HG03457 (cell line): Measurements from ENCODE around the gene SLC38A8.

ENCODE experiments used
- ATAC-seq: cut with Tn5 transposase; IDR thresholded peaks from one replicate; pipeline ENCODE4 v1.9.1; 2021; ENCODE audit warnings: moderate number of reproducible peaks; ENCODE audit not compliant: unreplicated experiment

The SLC38A8 gene

GRCh38 chr16:84068783-84069462 lies 26.3 kb upstream of the SLC38A8 start:
- ATAC-seq: no peak

DNA sequence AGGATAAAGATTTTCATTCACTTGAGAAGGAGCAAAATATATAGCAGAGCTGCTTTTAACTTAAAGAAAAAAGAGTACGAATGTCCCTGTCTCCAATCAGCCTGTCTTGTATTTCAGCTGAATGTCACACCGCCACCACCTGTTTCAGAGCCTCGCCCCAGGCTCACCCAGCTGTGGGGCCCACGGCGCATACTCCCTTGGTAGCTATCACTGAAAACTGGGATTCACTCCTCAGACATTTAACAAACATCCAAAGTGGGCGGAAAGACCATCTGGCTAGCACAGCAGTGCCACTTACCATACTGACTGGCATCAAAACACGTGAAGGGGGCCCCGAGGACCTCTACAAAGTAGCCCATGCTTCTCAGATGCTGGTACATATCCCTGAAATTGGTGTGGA lies 25.4 kb upstream of the SLC38A8 start:
- no peak for ATAC-seq

DNA sequence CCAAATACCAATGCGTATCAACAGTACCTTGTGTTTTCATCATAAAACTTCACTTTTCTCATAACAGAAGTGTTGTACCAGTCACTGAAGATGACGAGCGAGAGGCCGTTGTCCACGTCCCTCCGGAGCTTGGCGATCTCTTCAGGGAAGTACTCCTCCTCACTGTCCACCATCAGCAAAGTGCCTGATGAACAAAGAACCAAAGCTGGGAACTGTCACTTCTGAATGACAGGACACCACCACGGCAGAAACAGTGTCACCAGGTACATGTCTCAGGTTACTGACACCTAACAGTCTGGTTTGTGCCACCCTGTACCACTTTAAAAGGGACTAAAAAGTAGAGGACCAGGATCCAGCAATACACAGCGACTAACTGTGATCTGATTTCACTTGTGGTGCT lies 25.0 kb upstream of the SLC38A8 start:
- ATAC-seq: no peak

- ATAC-seq: no peak
These were observed 23.0 kb upstream of the SLC38A8 start for GRCh38 chr16:84065536-84066132.

DNA sequence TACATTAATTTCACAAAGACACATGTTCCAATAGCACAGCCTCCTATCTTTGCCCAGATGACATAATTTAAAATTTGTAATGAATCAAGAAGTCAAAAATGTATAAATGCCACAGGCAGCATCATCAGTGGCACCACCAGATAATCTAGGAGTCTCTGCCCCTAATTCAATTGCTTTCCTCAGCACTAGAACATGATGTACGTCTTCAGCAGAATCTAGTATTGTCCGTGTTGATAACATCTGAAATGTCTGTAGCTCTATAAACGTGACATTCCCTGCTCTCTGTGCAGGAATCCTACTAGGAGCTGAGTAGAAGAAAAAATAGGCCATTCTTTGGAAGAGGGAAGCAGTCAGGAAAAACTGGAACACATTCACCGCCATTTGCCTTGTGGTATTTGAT lies 21.4 kb upstream of the SLC38A8 start:
- ATAC-seq: no peak

GRCh38 chr16:84062734-84063640 lies 20.4 kb upstream of the SLC38A8 start:
- ATAC-seq: no peak

DNA sequence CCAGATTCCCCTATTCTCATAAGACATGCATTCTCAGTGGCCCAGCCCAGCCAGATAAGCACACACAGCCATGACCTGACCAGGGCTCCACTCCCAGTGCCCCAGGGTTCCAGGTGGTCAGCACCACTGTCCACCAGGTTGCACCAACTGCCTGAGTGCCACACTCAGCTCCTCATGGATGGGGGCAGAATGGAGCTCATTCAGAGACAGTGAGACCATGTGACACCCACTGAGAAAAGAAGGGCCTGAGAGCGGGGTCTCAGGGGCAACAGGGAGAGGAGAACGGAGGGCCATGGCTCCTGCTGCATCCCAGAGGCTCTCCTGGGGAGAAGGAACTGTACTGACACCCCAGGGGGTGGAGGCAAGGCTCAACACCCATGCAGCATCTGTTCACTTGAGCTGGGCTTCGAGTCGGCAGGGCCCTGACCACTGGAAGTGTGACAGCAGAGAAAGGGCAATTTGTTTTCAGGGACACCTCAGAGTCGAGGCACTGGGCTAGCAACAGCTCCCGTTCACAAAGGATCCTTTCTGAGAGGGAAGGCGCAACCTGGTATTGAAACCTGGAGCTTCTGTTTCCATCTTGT lies 18.7 kb upstream of the SLC38A8 start:
- ATAC-seq: no peak

GRCh38 chr16:84059946-84060901 lies 17.6 kb upstream of the SLC38A8 start:
- ATAC-seq: no peak

DNA sequence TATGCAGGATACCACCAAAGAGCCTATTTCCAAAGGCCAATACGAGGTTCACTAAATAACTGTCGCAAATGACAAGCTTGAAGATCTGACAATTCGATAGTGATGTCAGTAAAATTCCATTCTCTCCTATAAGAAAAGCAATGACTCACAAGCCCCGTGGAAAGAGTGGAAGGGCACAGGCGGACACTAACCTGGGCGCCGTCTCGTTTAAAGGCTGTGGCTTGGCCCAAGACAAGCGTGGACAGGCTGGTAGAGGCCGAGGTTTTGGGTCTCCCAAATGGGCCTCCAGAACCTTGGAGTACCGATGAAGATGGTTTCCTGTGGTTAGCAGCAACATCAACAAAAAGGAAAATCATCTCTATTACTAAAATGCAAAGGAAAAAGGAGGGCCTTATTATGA lies 16.5 kb upstream of the SLC38A8 start:
- ATAC-seq: no peak

GRCh38 chr16:84058664-84059063 lies 16.1 kb upstream of the SLC38A8 start:
- no peak for ATAC-seq

GRCh38 chr16:84058211-84058610 lies 15.6 kb upstream of the SLC38A8 start:
- no peak for ATAC-seq

- ATAC-seq: no peak
These were observed 14.3 kb upstream of the SLC38A8 start for GRCh38 chr16:84056933-84057332.

DNA sequence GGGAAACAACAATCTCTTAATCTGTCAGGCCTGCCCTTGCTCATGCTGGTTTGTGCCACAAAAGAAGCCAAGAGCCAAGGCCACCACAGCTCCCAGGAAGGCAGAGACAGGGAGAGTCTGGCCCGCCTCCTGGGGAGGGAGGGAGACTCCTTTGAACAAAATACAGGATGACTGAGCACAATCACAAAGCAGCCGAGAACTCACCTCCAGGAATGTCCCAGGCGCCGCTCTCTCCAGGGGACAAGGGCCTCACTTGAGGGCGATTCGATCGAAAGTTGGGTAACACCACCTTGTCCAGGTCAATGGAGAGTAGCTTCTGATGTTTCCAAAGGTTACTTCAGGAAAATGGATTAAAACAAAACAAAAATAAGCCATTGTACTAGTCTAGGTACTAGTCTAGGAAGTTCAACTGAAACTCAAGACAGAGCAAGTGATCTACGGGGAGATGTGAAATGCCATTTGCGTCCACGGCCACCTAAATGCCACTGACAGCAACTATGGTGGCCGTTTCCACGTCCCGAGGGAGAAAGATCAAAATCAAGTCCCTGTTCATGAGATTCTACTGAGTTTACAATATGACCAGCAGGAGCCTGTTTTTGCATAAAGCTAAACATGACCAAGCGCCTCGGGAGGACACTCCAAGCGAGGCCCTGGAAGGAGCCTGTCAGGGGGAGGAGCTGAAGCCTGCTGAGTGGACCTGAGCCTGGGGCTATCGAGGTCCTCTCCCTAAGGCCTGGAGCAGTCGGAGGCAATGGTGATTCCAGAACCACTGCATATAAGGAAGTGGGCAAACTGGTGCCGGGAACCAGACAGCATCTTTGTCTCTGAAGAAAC lies 13.4 kb upstream of the SLC38A8 start:
- ATAC-seq: no peak

DNA sequence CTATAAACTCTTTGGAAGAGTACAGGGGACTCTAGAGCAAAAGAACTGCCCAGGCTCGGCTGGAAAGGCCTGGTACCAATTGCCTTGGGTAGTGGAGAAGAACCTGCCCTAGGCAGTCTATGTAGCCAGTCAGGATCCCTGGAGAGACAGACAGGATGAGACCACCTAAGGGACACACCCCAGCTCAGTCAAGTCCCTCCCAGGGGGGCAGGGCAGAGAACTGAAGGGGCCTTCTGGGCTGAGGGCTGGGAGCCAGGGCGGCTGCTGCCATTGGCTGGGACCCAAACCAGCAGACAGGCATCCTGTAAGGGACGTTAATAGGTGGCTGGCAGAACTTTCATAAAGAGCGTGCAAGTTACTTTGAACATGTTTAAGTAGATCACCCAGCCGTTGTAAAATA lies 12.8 kb upstream of the SLC38A8 start:
- no peak for ATAC-seq

DNA sequence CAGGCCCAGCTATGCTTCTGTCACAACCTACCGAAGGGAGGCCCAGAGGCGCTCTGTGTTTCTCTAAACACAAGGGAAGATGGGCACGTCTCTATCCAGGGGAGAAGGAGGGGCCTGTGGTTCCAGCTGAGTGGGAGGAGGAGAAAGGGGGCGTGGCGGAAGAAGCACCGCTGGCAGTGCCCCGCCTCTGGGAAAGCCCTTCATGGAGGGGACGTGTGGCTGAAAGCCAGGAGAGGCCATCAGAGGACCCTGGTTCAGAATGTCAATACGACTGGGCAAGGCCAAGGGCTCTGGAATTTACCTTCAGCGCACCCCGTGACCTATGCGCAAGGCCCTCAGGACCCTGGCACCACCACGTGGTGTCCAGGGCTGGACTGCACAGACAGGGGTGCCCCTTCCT lies 12.3 kb upstream of the SLC38A8 start:
- ATAC-seq: no peak

DNA sequence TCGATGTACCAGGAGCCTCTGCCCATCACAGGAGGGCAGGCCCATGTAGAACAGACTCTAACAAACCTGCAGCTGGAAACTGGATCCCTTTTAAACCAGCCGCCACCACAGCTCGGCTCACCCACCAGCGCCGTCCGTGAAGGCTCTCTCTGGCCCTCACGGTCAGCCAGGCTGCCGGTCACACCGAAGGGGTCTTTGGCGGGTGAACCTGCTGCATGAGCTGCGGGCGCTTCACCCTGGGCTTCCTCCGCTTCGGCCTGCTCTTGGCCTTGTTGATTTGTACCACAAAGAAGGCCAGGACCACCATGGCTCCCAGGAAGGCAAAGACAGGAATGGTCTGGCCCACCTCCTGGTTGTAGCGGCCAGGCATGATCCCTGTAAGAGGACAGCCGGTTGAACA lies 11.7 kb upstream of the SLC38A8 start:
- ATAC-seq: no peak

DNA sequence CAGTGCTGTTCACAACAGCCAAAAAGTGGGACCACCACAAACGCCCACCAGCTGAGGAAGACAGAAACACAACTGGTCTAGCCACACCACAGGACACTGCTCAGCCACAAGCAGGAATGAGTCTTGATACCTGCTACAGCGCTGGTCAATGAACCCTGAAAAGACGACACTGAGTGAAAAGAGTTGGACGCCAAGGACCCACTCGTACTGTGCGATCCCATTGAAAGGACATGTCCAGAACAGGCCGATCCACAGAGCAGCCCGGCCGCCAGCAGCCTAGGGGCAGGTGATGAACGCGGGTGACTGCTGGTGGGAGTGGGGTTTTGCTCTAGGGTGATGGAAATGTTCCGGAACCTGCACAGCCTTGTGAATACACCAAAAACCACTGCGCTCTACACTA lies 10.6 kb upstream of the SLC38A8 start:
- no peak for ATAC-seq

DNA sequence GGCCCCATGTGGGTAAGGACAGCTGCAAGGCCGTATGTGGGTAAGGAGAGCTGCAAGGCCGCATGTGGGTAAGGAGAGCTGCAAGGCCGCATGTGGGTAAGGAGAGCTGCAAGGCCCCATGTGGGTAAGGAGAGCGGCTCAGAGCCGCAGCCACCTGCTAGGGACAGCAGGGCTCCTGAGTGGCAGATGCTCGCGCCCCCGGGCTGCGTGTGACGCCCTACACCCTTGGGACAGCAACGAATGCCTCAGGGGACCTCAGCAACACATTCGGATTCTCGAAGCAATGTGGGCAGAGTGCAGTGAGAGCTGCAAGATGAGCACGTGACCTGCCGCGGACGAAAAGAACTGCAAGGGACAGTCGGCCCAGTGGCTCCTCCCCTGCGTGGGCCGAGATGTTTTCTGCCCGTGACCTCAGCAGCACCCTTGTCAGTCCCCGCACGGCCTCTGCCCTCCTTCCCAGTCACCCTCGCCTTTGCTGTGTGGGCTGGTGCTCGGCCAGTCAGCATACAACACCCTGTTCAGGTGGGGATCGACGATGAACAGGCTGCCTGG lies 9.6 kb upstream of the SLC38A8 start:
- ATAC-seq: no peak

DNA sequence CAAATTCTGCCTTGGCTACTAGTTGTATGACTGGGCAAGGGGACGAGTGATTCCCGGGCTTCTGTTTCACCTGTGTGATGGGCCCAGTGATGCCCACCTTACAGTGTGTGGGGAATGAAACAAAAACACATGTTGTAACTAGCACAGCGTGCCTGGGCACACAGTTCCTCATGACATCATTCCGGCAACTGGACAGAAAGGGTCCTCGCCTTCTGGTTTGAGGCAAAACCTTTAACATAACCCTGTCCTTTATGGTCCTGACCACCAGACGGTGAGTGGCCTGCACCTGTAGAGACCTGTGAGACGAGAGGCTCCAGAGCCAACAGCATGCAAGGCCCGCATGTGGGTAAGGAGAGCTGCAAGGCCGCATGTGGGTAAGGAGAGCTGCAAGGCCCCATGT lies 7.7 kb upstream of the SLC38A8 start:
- ATAC-seq: no peak
